BJ (cell line): ENCODE measurements around the gene DSC3. TPM values are rescaled to one million over a fixed set of nuclear protein-coding genes. Genes with fewer than 3 reads are reported as not detected.

ENCODE experiments used
- CTCF ChIA-PET: fragments of 350-600 bp; formaldehyde crosslinking; extraction: SDS; loops from one replicate; lab custom pipeline; 2021; ENCODE audit warnings: antibody characterized with exemption, inconsistent platforms; lab: Yijun Ruan, JAX
- POLR2A ChIA-PET: fragments of 300-600 bp; sonication (Branson Sonifier 250); formaldehyde crosslinking; extraction: SDS; loops from one replicate; lab custom pipeline; 2021; ENCODE audit warnings: antibody characterized with exemption; lab: Charles Lee
- DNase-seq: peaks from one replicate; pipeline ENCODE4 v3.0.0-alpha.2; 2011; ENCODE audit warnings: low read depth
- H3K27me3 ChIP-seq: 2 replicates; pipeline ENCODE4 v1.6.0; 2011; ENCODE audit warnings: low read length; ENCODE audit not compliant: control insufficient read depth, insufficient read depth
- H3K36me3 ChIP-seq: 2 replicates; pipeline ENCODE4 v1.5.1; 2011; ENCODE audit warnings: low read length; ENCODE audit not compliant: control insufficient read depth, insufficient read depth
- H3K4me3 ChIP-seq: 2 replicates; pipeline ENCODE4 v1.5.1; 2011; ENCODE audit warnings: low read depth, mild to moderate bottlenecking, control low read depth, low read length
- polyA plus RNA-seq: library from polyadenylated mRNA; depleted of rRNA; stranded (reverse); fragments of >200 nt; gene quantifications from 2 replicates; pipeline ENCODE4 v1.2.3, GENCODE V29; 2011
- TF ChIP-seq, protein P1 (sequence below): IDR thresholded peaks from 2 replicates; pipeline ENCODE4 v1.5.1; 2011; ENCODE audit warnings: low read depth, mild to moderate bottlenecking, control low read depth, inconsistent platforms, low read length, moderate library complexity; ENCODE audit not compliant: insufficient read depth

DSC3 gene
- polyA plus RNA-seq, 1 experiment = not detected

DNA sequence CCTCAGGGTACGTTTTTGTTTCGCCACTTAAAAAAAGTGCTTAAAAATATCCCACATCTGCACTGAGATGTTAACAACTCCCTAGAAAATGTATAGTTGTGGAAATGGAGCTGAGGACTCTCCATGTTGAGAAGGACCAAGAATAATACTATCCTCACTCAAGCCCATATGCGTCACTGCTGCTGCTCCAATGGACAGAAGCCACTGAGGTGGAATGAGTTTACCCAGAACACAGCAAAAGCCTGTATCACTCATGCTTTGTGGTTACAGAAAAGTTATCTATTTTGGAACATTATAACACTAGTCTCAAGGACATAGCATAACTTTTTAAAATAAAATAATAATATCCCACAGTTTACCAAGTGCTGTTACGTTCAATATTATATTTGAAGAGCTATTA is 31.9 kb downstream of the DSC3 start:
- H3K4me3 ChIP-seq = no peak overlapping the region
- no peaks in the 10 kb centered on the region for H3K27me3 ChIP-seq
- no peaks in the 10 kb centered on the region for H3K36me3 ChIP-seq
- TF ChIP-seq, protein P1, sequence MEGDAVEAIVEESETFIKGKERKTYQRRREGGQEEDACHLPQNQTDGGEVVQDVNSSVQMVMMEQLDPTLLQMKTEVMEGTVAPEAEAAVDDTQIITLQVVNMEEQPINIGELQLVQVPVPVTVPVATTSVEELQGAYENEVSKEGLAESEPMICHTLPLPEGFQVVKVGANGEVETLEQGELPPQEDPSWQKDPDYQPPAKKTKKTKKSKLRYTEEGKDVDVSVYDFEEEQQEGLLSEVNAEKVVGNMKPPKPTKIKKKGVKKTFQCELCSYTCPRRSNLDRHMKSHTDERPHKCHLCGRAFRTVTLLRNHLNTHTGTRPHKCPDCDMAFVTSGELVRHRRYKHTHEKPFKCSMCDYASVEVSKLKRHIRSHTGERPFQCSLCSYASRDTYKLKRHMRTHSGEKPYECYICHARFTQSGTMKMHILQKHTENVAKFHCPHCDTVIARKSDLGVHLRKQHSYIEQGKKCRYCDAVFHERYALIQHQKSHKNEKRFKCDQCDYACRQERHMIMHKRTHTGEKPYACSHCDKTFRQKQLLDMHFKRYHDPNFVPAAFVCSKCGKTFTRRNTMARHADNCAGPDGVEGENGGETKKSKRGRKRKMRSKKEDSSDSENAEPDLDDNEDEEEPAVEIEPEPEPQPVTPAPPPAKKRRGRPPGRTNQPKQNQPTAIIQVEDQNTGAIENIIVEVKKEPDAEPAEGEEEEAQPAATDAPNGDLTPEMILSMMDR = no peak
- ChIA-PET POLR2A (no interaction called here), CTCF (no interaction called here)
- no peak for DNase-seq

DNA sequence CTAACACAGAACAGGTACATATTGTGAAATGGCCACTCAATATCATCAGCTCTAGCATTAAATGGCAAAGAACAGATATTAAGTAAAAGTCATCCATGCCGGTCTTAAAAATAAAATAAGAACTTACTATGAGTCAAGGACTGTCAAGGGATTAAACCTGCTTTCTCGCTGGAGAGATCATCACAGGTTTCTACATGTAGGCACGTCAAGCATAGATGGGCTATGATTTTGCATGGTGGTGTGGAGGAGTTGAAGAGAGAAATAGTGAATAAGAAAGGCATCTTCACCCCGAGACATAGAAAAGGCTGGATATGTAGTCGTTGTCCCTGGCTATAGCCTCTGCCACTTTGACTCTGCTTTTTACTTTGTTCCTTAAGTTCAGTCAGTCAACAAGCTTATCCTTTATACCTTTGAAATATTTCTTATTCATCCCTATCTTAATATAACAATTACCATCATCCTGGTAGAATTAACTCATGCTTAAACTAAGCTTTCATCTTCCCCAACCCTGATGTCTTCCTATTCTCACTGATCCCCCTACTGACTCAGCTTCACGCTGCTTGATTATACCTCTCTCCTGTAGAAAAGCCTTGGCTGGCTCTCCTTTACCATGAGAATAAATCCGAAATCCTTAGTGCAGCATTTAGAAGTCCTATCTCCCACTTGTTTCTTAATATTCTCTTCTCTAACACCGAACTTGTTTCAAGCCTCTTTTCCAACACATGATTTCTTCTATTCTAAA is 42.5 kb downstream of the DSC3 start:
- ChIA-PET POLR2A (no interaction called here), CTCF (no interaction called here)
- no peak for DNase-seq
- TF ChIP-seq, protein P1 = no peak
- Histone ChIP-seq H3K36me3 (no peaks in the 10 kb centered on the region), H3K4me3 (no peak overlapping the region), H3K27me3 (no peaks in the 10 kb centered on the region)

DNA sequence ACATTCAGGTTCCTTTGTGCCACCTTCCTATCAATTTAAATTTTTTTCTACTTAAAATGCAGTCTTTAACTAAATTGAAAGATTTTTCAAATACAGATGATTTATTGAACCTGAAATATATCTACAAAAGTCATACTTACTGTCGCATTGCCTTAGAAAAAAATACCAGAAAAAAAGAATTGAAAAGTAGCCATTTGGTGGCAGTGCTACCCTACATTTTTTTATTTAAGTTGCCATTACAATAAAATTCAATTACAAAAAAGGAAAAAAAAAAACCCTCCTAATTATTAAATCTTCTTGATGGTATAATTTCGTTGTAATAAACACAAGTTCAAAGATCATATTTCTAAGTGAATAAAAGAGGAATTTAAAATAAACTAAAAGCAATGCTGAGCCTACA is 43.4 kb downstream of the DSC3 start:
- Histone ChIP-seq H3K27me3 (no peaks in the 10 kb centered on the region), H3K36me3 (no peaks in the 10 kb centered on the region)
- CTCF ChIA-PET = no interaction called here

DNA sequence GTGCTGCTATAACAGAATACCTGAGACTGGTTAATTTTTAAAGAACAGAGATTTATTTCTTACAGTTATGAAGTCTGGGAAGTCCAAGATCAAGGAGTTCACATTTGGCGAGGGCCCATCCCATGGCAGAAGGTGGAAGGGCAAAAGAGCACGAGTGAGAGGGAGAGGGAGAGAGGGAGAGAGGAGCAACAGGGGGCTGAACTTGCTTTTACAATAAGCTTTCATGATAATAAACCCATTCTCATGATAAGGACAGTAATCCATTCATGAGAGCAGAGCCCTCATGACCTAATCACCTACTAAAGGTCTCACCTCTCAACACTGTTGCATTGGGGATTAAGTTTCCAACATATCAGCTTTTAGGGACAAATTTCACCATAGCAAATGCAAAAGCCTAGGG is 45.3 kb downstream of the DSC3 start:
- POLR2A ChIA-PET = no interaction called here
- CTCF ChIA-PET = no interaction called here
- Histone ChIP-seq H3K36me3 (no peaks in the 10 kb centered on the region), H3K4me3 (no peak overlapping the region), H3K27me3 (no peaks in the 10 kb centered on the region)
- DNase-seq = no peak
- TF ChIP-seq, protein P1 = no peak

More for the DNA sequence above, 43.4 kb downstream of the DSC3 start:
- no peak for DNase-seq
- H3K4me3 ChIP-seq = no peak overlapping the region
- POLR2A ChIA-PET = no interaction called here
- TF ChIP-seq, protein P1 = no peak

DNA sequence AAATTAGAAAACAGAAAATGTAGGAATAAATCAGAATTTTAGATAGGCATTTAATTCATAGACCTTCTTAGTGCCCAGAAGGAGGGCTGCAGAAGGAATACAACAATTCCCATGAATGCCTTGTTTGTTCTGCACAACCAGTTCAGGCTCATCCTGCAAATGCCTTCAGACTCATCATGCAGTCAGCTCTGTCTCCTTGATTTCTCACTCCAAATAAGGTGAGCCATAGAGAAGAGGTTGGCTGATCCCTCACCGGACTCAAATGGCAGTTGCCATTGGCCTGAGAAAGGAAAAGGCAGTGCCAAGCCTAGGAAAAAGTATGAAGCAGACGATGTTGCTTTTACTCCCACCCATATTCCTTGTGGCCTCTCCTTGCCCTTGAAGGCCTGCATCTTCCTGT is 50.3 kb downstream of the DSC3 start:
- Histone ChIP-seq H3K4me3 (no peak overlapping the region), H3K27me3 (no peaks in the 10 kb centered on the region), H3K36me3 (no peaks in the 10 kb centered on the region)
- TF ChIP-seq, protein P1 = no peak
- POLR2A ChIA-PET = no interaction called here
- no peak for DNase-seq
- CTCF ChIA-PET = no interaction called here
